ENCODE measurements around the gene AWAT1. TPM values are rescaled to one million over a fixed set of nuclear protein-coding genes. Genes with fewer than 3 reads are reported as not detected.

Gene AWAT1
- not detected for total RNA-seq

DNA sequence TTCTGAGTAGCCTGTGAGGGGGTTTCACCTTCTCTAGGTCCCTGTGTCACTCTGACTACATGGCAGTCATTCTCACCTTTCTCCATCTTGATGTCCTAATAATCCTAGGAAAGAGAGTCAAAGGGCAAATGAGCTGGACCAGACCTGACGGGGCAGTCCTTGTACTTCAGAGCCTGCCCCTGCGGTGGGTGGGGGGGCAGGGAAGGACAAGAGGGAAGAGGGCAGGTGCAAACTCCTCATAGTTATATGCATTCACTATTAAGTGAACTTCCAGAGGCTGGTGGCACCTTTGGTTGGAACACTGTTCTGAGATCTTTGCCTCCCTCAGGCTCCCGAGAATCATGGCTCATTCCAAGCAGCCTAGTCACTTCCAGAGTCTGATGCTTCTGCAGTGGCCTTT, at the start of gene AWAT1:
Gene AWAT1, plus strand, starts transcription at position 301 of the 400 bp plus-strand sequence. Its CDS starts 41 bp downstream, at position 342.

DNA sequence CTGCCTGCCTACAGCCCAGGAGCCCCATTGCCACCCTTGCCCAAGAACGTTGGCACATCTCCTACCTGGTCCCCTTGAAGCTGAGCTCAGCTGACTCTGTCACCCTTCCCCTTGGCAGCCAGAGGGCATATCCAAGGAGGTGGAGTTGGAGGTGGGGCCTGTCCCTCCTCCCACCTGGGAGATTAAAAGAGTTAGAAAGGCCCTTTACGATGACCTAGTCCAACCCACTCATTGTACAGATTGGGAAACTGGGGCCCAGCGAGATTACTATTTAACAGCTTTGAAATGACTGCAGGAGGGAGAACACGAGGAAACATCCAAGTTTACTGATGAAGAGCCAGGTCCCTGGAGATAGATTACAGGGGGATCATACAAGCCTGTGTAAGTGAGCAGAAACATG, 25.6 kb downstream of the AWAT1 start, which contains the start of gene P2RY4:
Gene P2RY4, minus strand, starts transcription at position 101 of the 400 bp plus-strand sequence. CDS start 580 bp downstream, outside the sequence.

DNA sequence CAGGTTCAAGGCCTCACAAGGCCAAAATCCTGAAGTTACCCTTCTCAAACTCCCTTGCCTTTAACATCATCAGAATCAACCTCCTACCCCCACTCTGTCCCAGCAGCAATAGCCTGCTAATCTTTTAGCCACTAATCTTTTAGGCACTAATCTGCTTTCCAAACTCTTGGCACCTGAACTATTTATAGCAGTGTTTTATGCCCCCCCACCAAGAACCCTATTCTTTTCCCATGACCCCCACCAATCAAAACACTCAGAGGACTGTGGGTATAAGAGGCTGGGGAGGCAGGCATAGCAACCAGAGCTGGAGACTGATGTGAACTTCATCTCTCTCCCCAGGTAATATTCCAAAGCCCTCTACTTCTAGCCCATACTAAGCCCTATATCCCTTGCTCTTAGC, 33.6 kb downstream of the AWAT1 start, which contains the start of gene ARR3:
Gene ARR3, plus strand, starts transcription at position 301 of the 400 bp plus-strand sequence. CDS start 1,052 bp downstream, outside the sequence.

DNA sequence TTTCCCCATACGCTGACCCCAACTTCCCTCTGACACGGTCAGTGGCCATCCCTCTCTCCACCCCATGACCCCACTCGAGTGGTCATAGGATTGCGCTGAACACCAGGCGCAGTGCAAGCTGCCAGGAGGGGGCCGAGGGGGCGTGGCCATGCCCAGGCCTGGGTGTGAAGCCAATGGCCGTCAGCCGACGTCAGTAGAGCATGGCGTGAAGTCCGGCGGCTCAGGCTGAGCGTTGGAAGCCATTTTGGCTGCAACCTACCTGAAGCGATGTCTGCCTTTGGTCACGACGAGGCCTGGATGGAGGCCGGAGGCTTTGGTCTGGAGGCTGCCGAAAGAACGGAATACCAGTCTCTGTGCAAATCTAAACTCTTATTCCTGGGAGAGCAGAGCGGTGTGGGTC, 47.5 kb downstream of the AWAT1 start, which contains the start of gene RAB41:
Gene RAB41, plus strand, starts transcription at position 222 of the 400 bp plus-strand sequence. Its CDS starts 46 bp downstream, at position 268.

Small RNA genes within 50 kb of the gene (small RNA-seq; reads per million reads assigned to genes)
- 0.15 reads per million for gene RNA5SP507 (ENCODE audit: low replicate concordance)

Other genes starting within 250 kb of the AWAT1 start
- gene AWAT2, start 184.7 kb upstream of the AWAT1 start, total RNA-seq = not detected
- gene OTUD6A, start 172.2 kb upstream of the AWAT1 start, total RNA-seq = not detected
- 81.4 TPM for gene IGBP1, start 101.2 kb upstream of the AWAT1 start, total RNA-seq
- not detected for gene DGAT2L6, start 57.2 kb upstream of the AWAT1 start, total RNA-seq
- 0.63 TPM for gene P2RY4, start 25.5 kb downstream of the AWAT1 start, total RNA-seq
- not detected for gene ARR3, start 33.7 kb downstream of the AWAT1 start, total RNA-seq
- not detected for gene RAB41, start 47.5 kb downstream of the AWAT1 start, total RNA-seq
- gene PDZD11, start 55.3 kb downstream of the AWAT1 start, total RNA-seq = 30.0 TPM
- gene KIF4A, start 55.4 kb downstream of the AWAT1 start, total RNA-seq = 4.1 TPM
- gene GDPD2, start 188.7 kb downstream of the AWAT1 start, total RNA-seq = 2.8 TPM
- 97.7 TPM for gene DLG3, start 210.2 kb downstream of the AWAT1 start, total RNA-seq

All from parietal lobe (tissue), 2 donors.